ENCODE data around the gene AQP9.

AQP9 gene

DNA sequence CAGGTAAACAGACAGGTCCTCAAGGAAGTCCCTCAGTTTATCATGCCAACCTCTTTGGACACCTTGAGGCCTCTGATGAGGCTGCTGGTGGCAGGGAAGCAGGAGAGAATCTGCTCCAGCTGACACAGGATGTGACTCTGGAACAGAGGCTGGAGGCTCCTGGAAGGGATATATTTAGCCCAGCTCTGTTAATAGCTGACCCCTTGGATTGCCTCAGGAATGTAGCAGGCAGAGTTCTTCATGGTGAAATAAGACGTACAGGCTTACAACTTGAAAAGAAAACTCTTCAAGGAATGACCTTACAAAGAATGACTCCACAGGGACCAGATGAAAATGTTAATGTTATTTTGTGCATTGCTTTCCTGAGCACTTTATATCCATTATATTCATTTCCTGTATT lies 90.5 kb downstream of the AQP9 start:
- no peak for DNase-seq

DNA sequence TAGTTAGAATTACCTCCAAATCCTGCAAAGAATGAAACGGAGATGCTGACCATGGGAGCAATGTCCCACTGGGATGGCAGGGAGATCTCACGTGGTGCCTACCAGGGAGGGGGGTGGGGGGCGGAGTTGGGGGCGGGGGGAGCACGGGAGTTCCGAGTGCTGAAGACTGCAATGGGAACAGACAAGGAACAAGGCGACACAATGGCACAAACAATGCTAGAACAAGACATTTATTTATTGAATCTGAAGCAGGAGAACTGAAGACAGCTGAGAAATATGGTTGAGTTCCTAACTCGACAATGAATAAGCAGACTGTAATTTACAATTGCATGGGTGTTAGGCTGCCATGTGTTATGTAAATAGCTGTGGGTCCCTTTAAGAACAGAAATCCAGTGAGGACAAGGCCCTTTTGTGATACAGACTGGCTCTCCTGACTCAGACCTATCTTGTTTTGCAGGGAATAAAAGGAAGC lies 91.2 kb downstream of the AQP9 start:
- DNase-seq = no peak

DNA sequence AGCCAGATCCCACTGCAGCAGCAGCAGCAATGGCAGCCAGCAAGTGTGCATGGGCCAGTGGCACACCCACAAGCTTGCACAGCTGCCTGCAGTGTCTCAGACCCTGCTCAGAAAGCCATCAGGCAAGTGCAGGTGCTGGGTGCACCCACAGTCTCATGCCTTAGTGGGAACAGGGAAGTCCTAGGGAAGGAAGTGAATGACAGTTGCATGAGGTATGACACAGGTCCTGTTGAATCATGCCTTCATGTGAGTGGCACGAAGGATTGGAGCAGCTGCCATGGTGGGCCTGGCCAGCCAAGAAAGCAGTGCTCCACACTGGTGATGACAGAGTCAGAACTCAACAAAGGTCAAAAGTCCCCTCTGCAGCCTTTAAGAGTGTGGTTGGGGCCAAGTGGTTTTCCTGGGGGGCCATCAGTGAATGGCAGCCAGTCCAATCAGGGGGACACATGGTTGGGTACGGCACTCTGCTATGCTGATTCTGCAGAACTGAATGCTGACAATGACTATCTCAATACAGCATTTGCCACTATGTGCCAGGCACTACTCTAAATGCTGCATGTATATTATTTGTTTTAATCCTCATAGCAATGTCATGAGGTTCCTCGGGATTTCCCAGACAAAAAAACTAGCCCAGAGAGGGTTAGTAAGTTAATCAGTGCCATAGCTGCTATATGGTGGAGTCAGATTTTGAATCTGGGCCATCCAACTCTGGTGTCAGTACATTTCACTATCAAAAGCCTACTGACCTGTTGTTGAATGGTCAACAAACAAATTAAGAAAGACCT lies 94.3 kb downstream of the AQP9 start:
- DNase-seq = no peak

DNA sequence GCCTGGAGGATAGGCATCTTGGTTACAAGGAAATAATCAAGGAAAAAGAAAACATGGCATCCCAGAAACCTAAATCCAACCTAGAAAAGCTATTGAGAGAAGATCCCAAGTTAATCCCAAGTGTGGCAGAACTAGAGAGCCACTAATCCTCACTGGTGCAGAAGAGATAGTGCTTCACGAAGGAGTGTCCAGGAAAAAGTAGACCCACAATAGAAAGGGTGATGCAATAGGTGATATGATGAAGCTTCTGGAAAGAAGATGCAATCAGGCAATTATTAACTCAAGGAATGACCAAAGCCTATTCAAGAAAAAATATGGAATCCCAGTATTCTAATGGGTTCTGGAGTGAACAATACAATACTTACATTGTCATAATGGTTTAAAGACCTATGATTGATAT lies 95.2 kb downstream of the AQP9 start:
- no peak for DNase-seq
